ENCODE measurements around the gene GOT1. TPM values are rescaled to one million over a fixed set of nuclear protein-coding genes. Genes with fewer than 3 reads are reported as not detected.

The GOT1 gene
- total RNA-seq, 1 experiment from 2014 or later, result 59.8 TPM

- Histone ChIP-seq H3K27me3 (replicated peaks; ENCODE audit: control insufficient read depth, insufficient read depth, low read length) (no peaks in the 10 kb centered on the region; the same call in 1 of the 2 replicates), H3K36me3 (ENCODE audit: control insufficient read depth, insufficient read depth, low read length) (no peaks in the 10 kb centered on the region), H3K4me1 (no peaks in the 10 kb centered on the region), H3K4me3 (ENCODE audit: low read depth, low read length) (no peak overlapping the region), H3K9me3 (no peaks in the 10 kb centered on the region)
- H3K27me3 Mint-ChIP-seq (ENCODE audit: insufficient read depth, unreplicated experiment), result peaks cover 9% of the 10 kb centered on the region
- intact Hi-C loops (cut with micrococcal nuclease; ENCODE audit: unreplicated experiment), result no loop called here
- CTCF ChIA-PET, result no interaction called here
- H3K9me3 Mint-ChIP-seq (ENCODE audit: unreplicated experiment), result no peaks in the 10 kb centered on the region
- no peak for DNase-seq
- H3K27ac Mint-ChIP-seq (ENCODE audit: unreplicated experiment), result no peak overlapping the region
- POLR2A ChIA-PET, result no interaction called here
- no peaks in the 10 kb centered on the region for H3K36me3 Mint-ChIP-seq (ENCODE audit: insufficient read depth, unreplicated experiment)
- no peaks in the 10 kb centered on the region for H3K4me1 Mint-ChIP-seq (ENCODE audit: low read depth, unreplicated experiment)
- no TSS peak for BruUV-seq (replicated peaks)
- H3K4me3 Mint-ChIP-seq (ENCODE audit: unreplicated experiment), result no peak overlapping the region
- TF ChIP-seq CTCF (IDR thresholded peaks at IDR 0.05; ENCODE audit: insufficient read depth in 1 of 2, low read depth in 1 of 2, low read length in 1 of 2, severe bottlenecking in 1 of 2, unreplicated experiment in 1 of 2), result no peak
These were observed 48.2 kb downstream of the GOT1 start for GRCh38 chr10:99382176-99382575.

- no peaks in the 10 kb centered on the region for H3K4me1 ChIP-seq
- no peaks in the 10 kb centered on the region for H3K36me3 ChIP-seq (ENCODE audit: control insufficient read depth, insufficient read depth, low read length)
- Mint-ChIP-seq H3K27ac (ENCODE audit: unreplicated experiment) (no peak overlapping the region), H3K4me1 (ENCODE audit: low read depth, unreplicated experiment) (no peaks in the 10 kb centered on the region), H3K9me3 (ENCODE audit: unreplicated experiment) (no peaks in the 10 kb centered on the region), H3K4me3 (ENCODE audit: unreplicated experiment) (no peak overlapping the region), H3K36me3 (ENCODE audit: insufficient read depth, unreplicated experiment) (no peaks in the 10 kb centered on the region), H3K27me3 (ENCODE audit: insufficient read depth, unreplicated experiment) (peaks cover 9% of the 10 kb centered on the region)
- H3K4me3 ChIP-seq (ENCODE audit: low read depth, low read length), result no peak overlapping the region
- TF ChIP-seq CTCF (IDR thresholded peaks at IDR 0.05; ENCODE audit: insufficient read depth in 1 of 2, low read depth in 1 of 2, low read length in 1 of 2, severe bottlenecking in 1 of 2, unreplicated experiment in 1 of 2), result no peak
- no peak for DNase-seq
- ChIA-PET POLR2A (no interaction called here), CTCF (no interaction called here)
- intact Hi-C loops (cut with micrococcal nuclease; ENCODE audit: unreplicated experiment), result no loop called here
- no peaks in the 10 kb centered on the region for H3K9me3 ChIP-seq
- no peaks in the 10 kb centered on the region; the same call in 1 of the 2 replicates for H3K27me3 ChIP-seq (replicated peaks; ENCODE audit: control insufficient read depth, insufficient read depth, low read length)
- no TSS peak for BruUV-seq (replicated peaks)
These were observed 55.0 kb downstream of the GOT1 start for GRCh38 chr10:99375426-99375825.

DNA sequence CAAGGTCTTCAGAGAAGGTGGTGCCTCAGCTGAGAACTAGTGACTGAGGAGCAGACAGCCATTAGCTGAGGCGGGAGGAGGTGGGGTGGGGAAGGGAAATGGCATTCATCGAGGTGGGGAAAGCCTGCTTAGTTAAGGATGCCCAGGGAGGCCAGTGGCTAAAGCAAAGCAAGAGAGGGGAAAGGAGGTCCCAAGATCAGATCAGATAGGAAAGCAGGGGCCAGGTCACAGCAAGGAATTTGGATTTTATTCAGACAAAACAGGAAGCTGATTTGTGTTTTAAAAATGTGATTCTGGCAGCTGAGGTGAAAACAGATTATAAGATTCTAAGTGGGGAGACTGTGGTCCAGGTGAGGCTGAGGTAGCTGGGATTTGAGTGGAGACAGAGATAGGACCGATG lies 55.5 kb downstream of the GOT1 start:
- no peak for TF ChIP-seq CTCF (IDR thresholded peaks at IDR 0.05; ENCODE audit: insufficient read depth in 1 of 2, low read depth in 1 of 2, low read length in 1 of 2, severe bottlenecking in 1 of 2, unreplicated experiment in 1 of 2)
- H3K4me1 Mint-ChIP-seq (ENCODE audit: low read depth, unreplicated experiment), result no peaks in the 10 kb centered on the region

More for the DNA sequence above, 55.5 kb downstream of the GOT1 start:
- H3K27me3 Mint-ChIP-seq (ENCODE audit: insufficient read depth, unreplicated experiment), result peaks cover 9% of the 10 kb centered on the region
- no peak for DNase-seq
- ChIA-PET CTCF (no interaction called here), POLR2A (no interaction called here)
- H3K4me1 ChIP-seq, result no peaks in the 10 kb centered on the region
- no peaks in the 10 kb centered on the region for H3K36me3 Mint-ChIP-seq (ENCODE audit: insufficient read depth, unreplicated experiment)
- H3K9me3 ChIP-seq, result no peaks in the 10 kb centered on the region
- H3K4me3 Mint-ChIP-seq (ENCODE audit: unreplicated experiment), result no peak overlapping the region
- no peaks in the 10 kb centered on the region; the same call in 1 of the 2 replicates for H3K27me3 ChIP-seq (replicated peaks; ENCODE audit: control insufficient read depth, insufficient read depth, low read length)
- no peaks in the 10 kb centered on the region for H3K36me3 ChIP-seq (ENCODE audit: control insufficient read depth, insufficient read depth, low read length)
- H3K4me3 ChIP-seq (ENCODE audit: low read depth, low read length), result no peak overlapping the region
- no TSS peak for BruUV-seq (replicated peaks)
- intact Hi-C loops (cut with micrococcal nuclease; ENCODE audit: unreplicated experiment), result loop anchor here (5.0 kb wide), 1 partner anchor 583 kb away; no protein-coding TSS in a partner anchor
- no peak overlapping the region for H3K27ac Mint-ChIP-seq (ENCODE audit: unreplicated experiment)
- no peaks in the 10 kb centered on the region for H3K9me3 Mint-ChIP-seq (ENCODE audit: unreplicated experiment)

Data from Caco-2 (cell line).